Measurements from ENCODE around the gene TRMT112. TPM values are rescaled to one million over a fixed set of nuclear protein-coding genes. Genes with fewer than 3 reads are reported as not detected.

TRMT112 gene
- total and polyA plus RNA-seq, 2 experiments from 2014 or later = 210 to 292 TPM

DNA sequence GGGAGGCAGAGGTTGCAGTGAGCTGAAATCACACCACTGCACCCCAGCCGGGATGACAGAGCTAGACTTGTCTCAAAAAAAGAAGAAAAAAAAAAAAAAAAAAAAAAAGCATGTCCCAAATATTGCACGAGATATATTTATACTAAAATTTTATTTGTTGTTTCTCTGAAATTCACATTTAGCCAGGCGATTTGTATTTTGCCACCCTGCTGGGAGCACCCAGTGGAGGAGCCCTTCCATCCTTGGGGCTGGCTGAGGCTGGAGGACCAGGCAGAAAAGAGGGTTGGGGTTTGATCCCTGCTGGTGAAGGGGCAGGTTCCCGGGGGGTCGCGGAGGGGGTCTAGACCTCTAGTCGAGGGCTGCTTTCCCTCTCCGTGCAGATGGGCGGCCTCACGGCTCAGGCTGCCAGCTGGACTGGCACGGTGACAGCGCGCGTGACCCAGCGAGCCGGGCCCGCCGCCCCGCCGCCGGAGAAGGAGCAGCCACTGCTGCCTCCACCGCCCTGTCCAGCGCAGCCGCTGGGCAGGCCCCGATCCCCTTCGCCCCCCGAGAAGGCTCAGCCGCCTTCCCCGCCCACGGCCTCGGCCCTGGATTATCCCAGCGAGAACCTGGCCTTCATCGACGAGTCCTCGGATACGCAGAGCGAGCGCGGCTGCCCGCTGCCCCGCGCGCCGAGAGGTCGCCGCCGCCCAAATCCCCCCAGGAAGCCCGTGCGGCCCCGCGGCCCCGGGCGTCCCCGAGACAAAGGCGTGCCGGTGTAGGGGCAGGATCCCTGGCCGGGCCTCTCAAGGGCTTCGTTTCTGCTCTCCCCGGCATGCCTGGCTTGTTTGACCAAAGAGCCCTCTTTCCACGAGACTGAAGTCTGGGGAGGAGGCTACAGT is 18.2 kb downstream of the TRMT112 start:
- no peak overlapping the region for H3K27ac ChIP-seq
- peak overlapping the region; percentile 92 for H3K4me2 ChIP-seq
- H3K4me1 ChIP-seq (ENCODE audit: insufficient read depth) = peaks cover 24% of the 10 kb centered on the region
- TF ChIP-seq EZH2 (IDR thresholded peaks at IDR 0.05; ENCODE audit: borderline replicate concordance) = peak; percentile 36
- no peak for TF ChIP-seq EZH2phosphoT487 (IDR thresholded peaks at IDR 0.05; ENCODE audit: low read depth, severe bottlenecking, unreplicated experiment)
- TF ChIP-seq, protein P1, sequence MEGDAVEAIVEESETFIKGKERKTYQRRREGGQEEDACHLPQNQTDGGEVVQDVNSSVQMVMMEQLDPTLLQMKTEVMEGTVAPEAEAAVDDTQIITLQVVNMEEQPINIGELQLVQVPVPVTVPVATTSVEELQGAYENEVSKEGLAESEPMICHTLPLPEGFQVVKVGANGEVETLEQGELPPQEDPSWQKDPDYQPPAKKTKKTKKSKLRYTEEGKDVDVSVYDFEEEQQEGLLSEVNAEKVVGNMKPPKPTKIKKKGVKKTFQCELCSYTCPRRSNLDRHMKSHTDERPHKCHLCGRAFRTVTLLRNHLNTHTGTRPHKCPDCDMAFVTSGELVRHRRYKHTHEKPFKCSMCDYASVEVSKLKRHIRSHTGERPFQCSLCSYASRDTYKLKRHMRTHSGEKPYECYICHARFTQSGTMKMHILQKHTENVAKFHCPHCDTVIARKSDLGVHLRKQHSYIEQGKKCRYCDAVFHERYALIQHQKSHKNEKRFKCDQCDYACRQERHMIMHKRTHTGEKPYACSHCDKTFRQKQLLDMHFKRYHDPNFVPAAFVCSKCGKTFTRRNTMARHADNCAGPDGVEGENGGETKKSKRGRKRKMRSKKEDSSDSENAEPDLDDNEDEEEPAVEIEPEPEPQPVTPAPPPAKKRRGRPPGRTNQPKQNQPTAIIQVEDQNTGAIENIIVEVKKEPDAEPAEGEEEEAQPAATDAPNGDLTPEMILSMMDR (IDR thresholded peaks at IDR 0.05; ENCODE audit: poor library complexity) = no peak
- H3K36me3 ChIP-seq (replicated peaks; ENCODE audit: insufficient read depth, low read depth) = no peaks in the 10 kb centered on the region
- H3K9me2 ChIP-seq (replicated peaks; ENCODE audit: insufficient read depth) = no peaks in the 10 kb centered on the region
- H3K79me2 ChIP-seq = no peaks in the 10 kb centered on the region
- no peaks in the 10 kb centered on the region for H4K20me1 ChIP-seq (ENCODE audit: insufficient read depth, poor library complexity, severe bottlenecking)
- peak overlapping the region; percentile 84 for H2AFZ ChIP-seq
- whole genome bisulfite sequencing (ENCODE audit: low lambda C conversion rate, missing lambda C conversion rate) = 9% methylated on average over 50 of the region's 60 CpGs
- H3K4me3 ChIP-seq = peak overlapping the region; percentile 26
- no peaks in the 10 kb centered on the region for H3K9me3 ChIP-seq (ENCODE audit: low read depth)
- H3K27me3 ChIP-seq = peaks cover 64% of the 10 kb centered on the region
- DNase-seq (ENCODE audit: low spot score) = peak; percentile 53

DNA sequence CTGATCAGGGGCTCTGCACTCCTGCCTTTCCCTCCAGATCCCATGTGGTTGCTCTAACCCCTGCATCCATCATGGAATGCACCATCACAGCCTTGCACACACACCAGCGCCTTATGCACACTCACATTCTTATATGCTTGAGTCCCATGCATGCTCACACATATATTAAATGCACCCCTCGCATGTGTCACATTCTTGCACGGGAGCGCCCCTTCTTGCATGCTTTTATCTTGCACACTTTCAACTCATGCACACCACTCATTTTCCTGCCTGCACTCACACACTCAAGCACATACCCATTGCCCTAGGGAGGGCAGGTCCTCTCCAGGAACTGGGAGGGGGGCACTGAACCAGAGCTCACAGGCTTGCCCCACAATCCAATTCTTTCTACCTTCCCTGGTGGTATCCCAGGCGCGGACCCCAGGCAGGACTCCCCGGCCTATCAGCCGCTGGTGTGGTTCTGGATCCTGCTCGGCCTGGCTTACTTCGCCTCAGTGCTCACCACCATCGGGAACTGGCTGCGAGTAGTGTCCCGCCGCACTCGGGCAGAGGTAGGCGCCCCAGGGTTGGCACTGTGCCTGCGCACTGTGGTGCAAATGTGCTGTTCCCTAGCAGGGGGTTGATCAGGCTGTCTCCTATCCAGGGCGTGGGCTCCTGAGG is 19.5 kb downstream of the TRMT112 start:
- H4K20me1 ChIP-seq (ENCODE audit: insufficient read depth, poor library complexity, severe bottlenecking) = no peaks in the 10 kb centered on the region
- H3K9me3 ChIP-seq (ENCODE audit: low read depth) = no peaks in the 10 kb centered on the region
- H3K27ac ChIP-seq = no peak overlapping the region
- no peak overlapping the region for H3K4me3 ChIP-seq
- no peak for DNase-seq (ENCODE audit: low spot score)
- H3K79me2 ChIP-seq = no peaks in the 10 kb centered on the region
- H3K9me2 ChIP-seq (replicated peaks; ENCODE audit: insufficient read depth) = no peaks in the 10 kb centered on the region
- no peak for TF ChIP-seq EZH2phosphoT487 (IDR thresholded peaks at IDR 0.05; ENCODE audit: low read depth, severe bottlenecking, unreplicated experiment)
- no peak for TF ChIP-seq EZH2 (IDR thresholded peaks at IDR 0.05; ENCODE audit: borderline replicate concordance)
- TF ChIP-seq, protein P1 (IDR thresholded peaks at IDR 0.05; ENCODE audit: poor library complexity) = no peak
- no peak overlapping the region for H3K4me2 ChIP-seq
- no peaks in the 10 kb centered on the region for H3K36me3 ChIP-seq (replicated peaks; ENCODE audit: insufficient read depth, low read depth)
- peaks cover 78% of the 10 kb centered on the region for H3K27me3 ChIP-seq
- peaks cover 20% of the 10 kb centered on the region for H3K4me1 ChIP-seq (ENCODE audit: insufficient read depth)
- H2AFZ ChIP-seq = no peak overlapping the region
- WGBS (ENCODE audit: low lambda C conversion rate, missing lambda C conversion rate) = 82% methylated on average over 18 of the region's 18 CpGs

DNA sequence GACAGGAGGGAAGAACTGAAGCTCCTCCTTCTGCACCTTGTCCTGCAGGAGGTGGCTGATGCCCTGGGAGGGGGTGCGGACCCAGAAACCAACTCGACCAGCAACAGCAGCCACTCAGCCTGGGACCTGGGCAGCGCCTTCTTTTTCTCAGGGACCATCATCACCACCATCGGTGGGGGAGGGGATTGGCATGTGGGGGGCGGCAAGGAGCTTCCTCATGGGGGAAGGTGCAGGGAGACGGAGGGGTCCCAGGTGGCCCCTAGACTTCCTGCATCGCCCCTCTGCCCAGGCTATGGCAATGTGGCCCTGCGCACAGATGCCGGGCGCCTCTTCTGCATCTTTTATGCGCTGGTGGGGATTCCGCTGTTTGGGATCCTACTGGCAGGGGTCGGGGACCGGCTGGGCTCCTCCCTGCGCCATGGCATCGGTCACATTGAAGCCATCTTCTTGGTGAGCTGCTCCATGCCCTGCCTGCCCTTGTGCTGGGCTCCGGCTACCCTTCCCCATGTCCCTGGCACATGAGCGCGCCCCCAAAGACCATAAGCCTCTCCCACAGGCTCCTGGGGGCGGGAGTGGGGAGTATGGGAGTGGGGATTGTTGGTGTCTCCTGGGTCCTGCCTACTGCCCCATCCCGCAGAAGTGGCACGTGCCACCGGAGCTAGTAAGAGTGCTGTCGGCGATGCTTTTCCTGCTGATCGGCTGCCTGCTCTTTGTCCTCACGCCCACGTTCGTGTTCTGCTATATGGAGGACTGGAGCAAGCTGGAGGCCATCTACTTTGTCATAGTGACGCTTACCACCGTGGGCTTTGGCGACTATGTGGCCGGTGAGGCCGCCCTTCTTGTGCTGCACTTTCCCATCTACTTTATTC is 20.3 kb downstream of the TRMT112 start:
- Histone ChIP-seq H3K9me2 (replicated peaks; ENCODE audit: insufficient read depth) (no peaks in the 10 kb centered on the region), H3K4me2 (no peak overlapping the region), H3K4me3 (no peak overlapping the region), H4K20me1 (ENCODE audit: insufficient read depth, poor library complexity, severe bottlenecking) (no peaks in the 10 kb centered on the region), H3K27ac (no peak overlapping the region), H3K36me3 (replicated peaks; ENCODE audit: insufficient read depth, low read depth) (no peaks in the 10 kb centered on the region), H3K4me1 (ENCODE audit: insufficient read depth) (peaks cover 23% of the 10 kb centered on the region), H3K79me2 (no peaks in the 10 kb centered on the region), H3K27me3 (peaks cover 86% of the 10 kb centered on the region), H3K9me3 (ENCODE audit: low read depth) (no peaks in the 10 kb centered on the region), H2AFZ (no peak overlapping the region)
- TF ChIP-seq EZH2 (IDR thresholded peaks at IDR 0.05; ENCODE audit: borderline replicate concordance) (peak; percentile 10), EZH2phosphoT487 (IDR thresholded peaks at IDR 0.05; ENCODE audit: low read depth, severe bottlenecking, unreplicated experiment) (no peak)
- TF ChIP-seq, protein P1 (IDR thresholded peaks at IDR 0.05; ENCODE audit: poor library complexity) = no peak
- DNase-seq (ENCODE audit: low spot score) = peak; percentile 7
- WGBS (ENCODE audit: low lambda C conversion rate, missing lambda C conversion rate) = 33% methylated on average over 34 of the region's 34 CpGs
